HL-60 (cell line): ENCODE results near the gene FNIP2.
"Not testable (repeated sequence)": the region's sequence is repeated elsewhere in the genome, so short reads cannot be mapped to it uniquely, and the experiment has no call there.

Experiments
- CTCF ChIP-seq: IDR thresholded peaks from one replicate; pipeline ENCODE4 v1.5.1; 2011; ENCODE audit warnings: low read length, control low read depth, inconsistent platforms; ENCODE audit not compliant: insufficient read depth
- POLR2AphosphoS5 ChIP-seq: IDR thresholded peaks from 2 replicates; pipeline ENCODE4 v1.6.1; 2012; ENCODE audit warnings: low read depth
- REST ChIP-seq: IDR thresholded peaks from 2 replicates; pipeline ENCODE4 v1.6.1; 2012; ENCODE audit warnings: low read depth; ENCODE audit not compliant: insufficient replicate concordance

GRCh38 chr4:158902280-158903078 is 133.7 kb downstream of the FNIP2 start:
- not testable (repeated sequence) for TF ChIP-seq CTCF, REST, POLR2AphosphoS5
